GM18867 (cell line): Measurements from ENCODE around the gene KIF16B.

ENCODE experiments used
- ATAC-seq: cut with Tn5 transposase; IDR thresholded peaks from one replicate; pipeline ENCODE4 v1.9.1; 2021; ENCODE audit warnings: mild to moderate bottlenecking, moderate library complexity; ENCODE audit not compliant: unreplicated experiment

The KIF16B gene, protein sequence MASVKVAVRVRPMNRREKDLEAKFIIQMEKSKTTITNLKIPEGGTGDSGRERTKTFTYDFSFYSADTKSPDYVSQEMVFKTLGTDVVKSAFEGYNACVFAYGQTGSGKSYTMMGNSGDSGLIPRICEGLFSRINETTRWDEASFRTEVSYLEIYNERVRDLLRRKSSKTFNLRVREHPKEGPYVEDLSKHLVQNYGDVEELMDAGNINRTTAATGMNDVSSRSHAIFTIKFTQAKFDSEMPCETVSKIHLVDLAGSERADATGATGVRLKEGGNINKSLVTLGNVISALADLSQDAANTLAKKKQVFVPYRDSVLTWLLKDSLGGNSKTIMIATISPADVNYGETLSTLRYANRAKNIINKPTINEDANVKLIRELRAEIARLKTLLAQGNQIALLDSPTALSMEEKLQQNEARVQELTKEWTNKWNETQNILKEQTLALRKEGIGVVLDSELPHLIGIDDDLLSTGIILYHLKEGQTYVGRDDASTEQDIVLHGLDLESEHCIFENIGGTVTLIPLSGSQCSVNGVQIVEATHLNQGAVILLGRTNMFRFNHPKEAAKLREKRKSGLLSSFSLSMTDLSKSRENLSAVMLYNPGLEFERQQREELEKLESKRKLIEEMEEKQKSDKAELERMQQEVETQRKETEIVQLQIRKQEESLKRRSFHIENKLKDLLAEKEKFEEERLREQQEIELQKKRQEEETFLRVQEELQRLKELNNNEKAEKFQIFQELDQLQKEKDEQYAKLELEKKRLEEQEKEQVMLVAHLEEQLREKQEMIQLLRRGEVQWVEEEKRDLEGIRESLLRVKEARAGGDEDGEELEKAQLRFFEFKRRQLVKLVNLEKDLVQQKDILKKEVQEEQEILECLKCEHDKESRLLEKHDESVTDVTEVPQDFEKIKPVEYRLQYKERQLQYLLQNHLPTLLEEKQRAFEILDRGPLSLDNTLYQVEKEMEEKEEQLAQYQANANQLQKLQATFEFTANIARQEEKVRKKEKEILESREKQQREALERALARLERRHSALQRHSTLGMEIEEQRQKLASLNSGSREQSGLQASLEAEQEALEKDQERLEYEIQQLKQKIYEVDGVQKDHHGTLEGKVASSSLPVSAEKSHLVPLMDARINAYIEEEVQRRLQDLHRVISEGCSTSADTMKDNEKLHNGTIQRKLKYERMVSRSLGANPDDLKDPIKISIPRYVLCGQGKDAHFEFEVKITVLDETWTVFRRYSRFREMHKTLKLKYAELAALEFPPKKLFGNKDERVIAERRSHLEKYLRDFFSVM (N-terminal part only)

GRCh38 chr20:16573001-16573965 is at the start of gene KIF16B:
KIF16B (minus strand) TSS chr20:16573448; CDS start chr20:16573275, 173 bp downstream.
- peak; percentile 75 for ATAC-seq

DNA sequence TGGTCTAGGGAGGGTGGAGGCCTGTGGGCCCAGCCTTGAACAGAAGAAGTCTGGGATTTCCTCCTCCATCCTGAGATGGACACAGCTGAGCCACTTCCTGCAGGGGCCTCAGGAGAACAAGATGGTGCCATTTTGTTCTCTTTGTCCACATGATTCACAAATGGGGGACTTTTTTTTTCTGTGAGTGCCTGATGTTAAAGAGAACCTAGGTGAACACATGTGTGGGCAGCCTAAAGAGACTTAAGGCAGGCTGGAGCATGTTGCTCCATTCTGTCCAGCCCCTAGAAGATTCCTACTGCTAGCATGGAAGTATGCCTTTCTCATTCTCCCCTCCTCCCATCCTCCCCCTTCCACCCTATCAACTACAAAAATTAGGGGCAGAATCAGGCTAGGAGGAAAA is 49.3 kb upstream of the KIF16B start:
- no peak for ATAC-seq

- no peak for ATAC-seq
Measured at GRCh38 chr20:16621435-16622141, 48.3 kb upstream of the KIF16B start.

DNA sequence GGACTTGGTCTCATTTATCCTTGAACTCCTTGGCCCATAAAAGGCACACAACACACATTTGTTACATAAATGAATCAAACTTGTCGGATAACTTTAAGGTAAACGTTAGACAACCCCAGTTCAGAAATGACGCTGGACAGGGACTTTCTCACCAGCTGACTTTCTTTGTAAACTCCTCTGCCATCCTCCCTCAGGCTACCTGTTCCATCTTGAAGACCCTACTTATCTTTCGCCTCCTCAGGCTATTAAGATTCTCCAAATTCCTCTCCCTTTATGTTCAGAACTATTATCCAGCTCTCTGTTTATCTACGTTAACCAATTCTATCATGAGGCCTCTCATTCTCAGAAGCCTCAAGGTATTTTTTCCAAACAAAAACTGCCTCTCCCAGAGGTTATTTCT is 47.7 kb upstream of the KIF16B start:
- no peak for ATAC-seq

- ATAC-seq: no peak
Measured at GRCh38 chr20:16619953-16620352, 46.7 kb upstream of the KIF16B start.

- no peak for ATAC-seq
Measured at GRCh38 chr20:16617056-16617455, 43.8 kb upstream of the KIF16B start.

DNA sequence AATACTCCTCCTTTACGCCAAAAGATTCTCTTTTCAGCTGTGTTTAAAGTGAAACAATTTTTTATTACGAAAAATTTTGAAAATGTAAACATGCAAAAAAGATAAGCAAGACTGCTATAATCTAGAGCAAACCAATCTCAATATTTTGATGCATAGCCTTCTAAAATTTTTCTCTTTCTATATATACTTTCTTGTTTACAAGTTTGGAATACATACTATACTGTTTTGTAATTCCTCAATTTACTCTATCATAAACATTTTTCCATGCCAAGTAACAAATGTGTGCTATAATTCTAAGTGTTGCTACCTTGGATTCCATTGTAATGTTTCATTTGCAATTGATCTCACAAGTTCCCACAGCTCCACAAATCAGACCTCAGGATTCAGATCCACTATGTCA is 43.1 kb upstream of the KIF16B start:
- ATAC-seq: no peak

GRCh38 chr20:16615199-16615598 is 42.0 kb upstream of the KIF16B start:
- ATAC-seq: no peak

GRCh38 chr20:16613954-16614353 is 40.7 kb upstream of the KIF16B start:
- ATAC-seq: no peak

DNA sequence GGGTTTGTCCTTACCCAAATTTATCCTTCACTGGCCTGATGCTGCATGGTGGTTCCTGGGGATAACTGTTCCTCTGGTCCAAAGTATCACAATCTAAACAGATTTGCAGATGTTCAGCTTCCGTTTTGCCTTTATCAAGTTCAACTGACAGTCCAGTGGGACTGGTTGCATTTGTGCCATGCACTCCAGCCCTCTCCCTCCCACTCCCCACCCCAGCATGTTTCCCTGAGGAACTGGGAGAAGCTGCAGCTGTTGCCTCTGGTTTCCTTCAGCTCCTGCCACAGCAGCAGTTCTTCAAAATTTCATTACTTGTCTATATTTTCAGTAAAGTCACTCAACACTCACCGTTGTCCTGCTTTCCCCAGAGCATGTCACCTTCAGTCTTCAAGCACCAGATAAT is 39.5 kb upstream of the KIF16B start:
- no peak for ATAC-seq

DNA sequence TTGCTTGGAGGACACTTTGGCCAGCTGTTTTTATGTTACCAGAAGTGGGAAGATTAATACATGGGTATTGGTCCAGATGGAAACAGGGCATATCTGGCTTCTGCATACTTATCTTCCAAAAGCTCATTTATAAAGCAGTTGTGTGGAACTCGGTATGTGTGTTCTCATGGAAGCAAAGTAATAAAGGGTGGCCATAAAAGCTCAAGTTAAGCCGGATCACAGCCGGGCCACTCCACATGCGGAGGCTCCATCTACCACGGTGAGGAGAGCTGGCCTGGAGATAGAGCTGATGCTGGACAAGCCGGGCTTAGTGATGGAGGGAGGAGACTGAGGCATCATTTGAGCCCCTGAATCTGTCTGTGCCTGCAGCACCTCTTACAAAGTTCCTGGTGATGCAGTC is 38.6 kb upstream of the KIF16B start:
- no peak for ATAC-seq

GRCh38 chr20:16609066-16609465 is 35.8 kb upstream of the KIF16B start:
- no peak for ATAC-seq

GRCh38 chr20:16608277-16608650 is 35.0 kb upstream of the KIF16B start:
- ATAC-seq: no peak

GRCh38 chr20:16607364-16608276 is 34.4 kb upstream of the KIF16B start:
- no peak for ATAC-seq

DNA sequence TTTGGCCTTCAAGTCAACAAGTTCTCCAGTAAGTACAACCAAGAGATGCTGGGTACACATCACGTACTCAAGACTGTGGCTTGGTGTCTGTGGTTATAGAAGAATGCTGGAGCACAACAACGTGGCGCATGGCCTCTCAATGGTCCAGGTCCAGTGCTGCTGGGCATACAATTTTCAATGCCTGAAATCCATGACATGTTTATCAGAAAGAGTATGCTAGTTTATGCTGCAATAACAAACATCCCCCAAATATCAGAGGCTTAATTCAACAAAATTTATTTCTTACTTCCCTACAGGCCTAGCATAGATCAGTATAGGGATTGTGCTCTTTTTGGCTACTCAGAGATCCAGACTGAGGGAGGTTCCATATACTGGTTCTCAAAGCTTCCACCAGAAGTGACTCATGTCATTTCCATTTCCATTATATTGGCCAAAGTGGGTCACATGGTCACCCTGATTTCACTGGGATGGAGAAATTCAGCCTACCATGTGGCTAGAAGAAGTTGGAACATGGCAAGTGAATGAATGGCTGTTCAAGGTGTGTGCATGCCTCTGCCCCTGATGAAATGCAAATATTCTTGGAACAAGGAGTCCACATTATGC is 33.3 kb upstream of the KIF16B start:
- no peak for ATAC-seq

DNA sequence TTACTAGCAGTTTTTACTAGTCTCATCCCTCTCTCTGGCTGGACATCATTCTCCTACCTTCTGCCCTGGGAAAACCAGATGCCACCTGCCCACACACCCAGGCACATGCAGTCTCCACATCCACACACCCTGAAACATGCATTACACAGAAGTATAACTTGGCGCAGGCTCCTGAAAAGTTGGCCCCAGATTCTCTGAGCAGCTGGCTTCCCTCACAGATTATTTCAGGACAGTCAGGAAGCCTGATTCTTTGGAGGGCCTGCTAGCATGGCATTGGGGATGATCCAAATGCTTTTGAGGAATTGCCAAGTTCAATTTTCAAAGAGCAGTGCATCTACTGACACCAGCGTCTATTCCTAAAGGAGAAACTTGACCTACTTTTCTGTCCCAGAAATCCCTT is 27.8 kb upstream of the KIF16B start:
- ATAC-seq: no peak

- ATAC-seq: no peak
Measured at GRCh38 chr20:16599257-16599656, 26.0 kb upstream of the KIF16B start.

DNA sequence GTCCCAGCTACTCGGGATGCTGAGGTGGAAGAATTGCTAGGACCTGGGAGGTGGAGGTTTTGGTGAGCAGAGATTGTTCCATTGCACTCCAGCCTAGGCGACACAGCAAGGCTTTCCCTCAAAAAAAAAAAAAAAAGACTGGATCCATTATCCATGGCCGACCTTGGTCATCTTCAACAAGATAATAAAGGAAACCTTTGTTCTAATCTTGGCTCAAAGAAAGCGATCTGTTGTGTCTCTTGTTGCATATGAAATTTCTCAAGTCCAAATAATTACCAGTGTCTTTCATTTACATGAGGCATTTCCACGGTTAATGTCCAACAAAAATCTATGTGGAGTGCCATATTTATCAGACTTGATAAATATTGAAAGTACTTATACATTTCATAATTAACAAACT is 23.7 kb upstream of the KIF16B start:
- no peak for ATAC-seq
